Keratinocyte (primary cell): ENCODE measurements around the gene PDE11A. TPM values are rescaled to one million over a fixed set of nuclear protein-coding genes. Genes with fewer than 3 reads are reported as not detected.

Experiments
- DNase-seq: peaks from one replicate; pipeline ENCODE4 v3.0.0-alpha.2; 2011; ENCODE audit warnings: low read depth, missing footprints, low spot score
- FAIRE-seq: peaks from 2 replicates; lab custom pipeline; 2011; peaks lifted over from hg19 to GRCh38; lab: Jason Lieb, UNC
- H2AFZ ChIP-seq: 2 replicates; pipeline ENCODE4 v1.6.0; 2012; ENCODE audit warnings: low read length, control low read depth, inconsistent platforms; ENCODE audit not compliant: control insufficient read depth
- H3K27ac ChIP-seq: 2 replicates; pipeline ENCODE4 v1.5.1; 2011; ENCODE audit warnings: low read length; ENCODE audit not compliant: control insufficient read depth, insufficient read depth
- H3K27me3 ChIP-seq: 3 replicates; pipeline ENCODE4 v1.6.0; 2011; ENCODE audit warnings: low read length; ENCODE audit not compliant: control insufficient read depth, insufficient read depth; ENCODE audit errors: extremely low read depth
- H3K36me3 ChIP-seq, 2 experiments: 2 replicates in 1 of 2; 3 replicates in 1 of 2; pipeline ENCODE4 v1.5.1; 2011; ENCODE audit warnings: low read length in 2 of 2, mild to moderate bottlenecking in 1 of 2; ENCODE audit not compliant: control insufficient read depth in 2 of 2, insufficient read depth in 2 of 2; ENCODE audit errors: extremely low read depth in 1 of 2
- H3K4me1 ChIP-seq: 3 replicates; pipeline ENCODE4 v1.5.1; 2011; ENCODE audit warnings: low read length; ENCODE audit not compliant: control insufficient read depth, insufficient read depth; ENCODE audit errors: extremely low read depth
- H3K4me2 ChIP-seq: 3 replicates; pipeline ENCODE4 v1.6.0; 2011; ENCODE audit warnings: low read depth, low read length; ENCODE audit not compliant: control insufficient read depth, insufficient read depth; ENCODE audit errors: extremely low read depth
- H3K4me3 ChIP-seq, 3 experiments: fragments of 200-600 bp in 1 of 3; sonication (generic) in 1 of 3; 2 replicates in 2 of 3; 3 replicates in 1 of 3; pipeline ENCODE4 v1.5.1; 2011 to 2016; ENCODE audit warnings: low read length in 3 of 3, mild to moderate bottlenecking in 3 of 3, control low read depth in 2 of 3, inconsistent platforms in 1 of 3, low read depth in 1 of 3, mixed read lengths in 1 of 3, mixed run types in 1 of 3, moderate library complexity in 1 of 3; ENCODE audit not compliant: control insufficient read depth in 2 of 3, insufficient read depth in 2 of 3; ENCODE audit errors: extremely low read depth in 1 of 3
- H3K79me2 ChIP-seq: 2 replicates; pipeline ENCODE4 v1.6.0; 2012; ENCODE audit warnings: low read length; ENCODE audit not compliant: control insufficient read depth, insufficient read depth
- H3K9ac ChIP-seq: 3 replicates; pipeline ENCODE4 v1.6.0; 2011; ENCODE audit warnings: low read length; ENCODE audit not compliant: control insufficient read depth, insufficient read depth; ENCODE audit errors: extremely low read depth
- H3K9me1 ChIP-seq: 3 replicates; pipeline ENCODE4 v1.6.0; 2011; ENCODE audit warnings: low read length; ENCODE audit not compliant: control insufficient read depth, insufficient read depth; ENCODE audit errors: extremely low read depth
- H3K9me3 ChIP-seq: 2 replicates; pipeline ENCODE4 v1.5.1; 2012; ENCODE audit warnings: low read depth, low read length; ENCODE audit not compliant: control insufficient read depth
- H4K20me1 ChIP-seq: 3 replicates; pipeline ENCODE4 v1.6.0; 2011; ENCODE audit warnings: low read length; ENCODE audit not compliant: control insufficient read depth, insufficient read depth; ENCODE audit errors: extremely low read depth
- EZH2 ChIP-seq: IDR thresholded peaks from one replicate; pipeline ENCODE4 v1.6.1; 2012; ENCODE audit warnings: inconsistent platforms, mild to moderate bottlenecking, low read length, moderate library complexity
- dilution Hi-C: fragments of 300-500 bp; cut with MboI; formaldehyde crosslinking; loops from one replicate; pipeline ENCODE4 v1.7.0; 2020; ENCODE audit warnings: low sequenced_read_pairs; ENCODE audit not compliant: extremely low pct_ligation_motif_present
- polyA plus RNA-seq, 5 experiments: library from polyadenylated mRNA; depleted of rRNA in 3 of 5; stranded (reverse) in 3 of 5; stranded (forward) in 1 of 5; unstranded in 1 of 5; fragments of >200 nt; gene quantifications; 1 replicate in 1 of 5; 2 replicates in 3 of 5; 3 replicates in 1 of 5; pipeline versions ENCODE4 v1.2.1 to v1.2.3, GENCODE V29; 2011 to 2012; ENCODE audit warnings: missing spikeins in 2 of 5, low read depth in 1 of 5, low replicate concordance in 1 of 5
- TF ChIP-seq, protein P1 (sequence below), 3 experiments: IDR thresholded peaks in 1 of 3; conservative IDR thresholded peaks in 1 of 3; optimal IDR thresholded peaks in 1 of 3; 2 replicates in 2 of 3; 3 replicates in 1 of 3; pipeline versions ENCODE3 to v1.5.1; 2011; ENCODE audit warnings: low read length in 3 of 3, mild to moderate bottlenecking in 3 of 3, moderate library complexity in 2 of 3, control low read depth in 1 of 3, inconsistent platforms in 1 of 3; ENCODE audit not compliant: insufficient read depth in 2 of 3; ENCODE audit errors: extremely low read depth in 1 of 3

Gene PDE11A
- polyA plus RNA-seq, 1 donor (not counting 4 experiments of a cell fraction or from before 2014, with no cell fraction given): 0.01 TPM

DNA sequence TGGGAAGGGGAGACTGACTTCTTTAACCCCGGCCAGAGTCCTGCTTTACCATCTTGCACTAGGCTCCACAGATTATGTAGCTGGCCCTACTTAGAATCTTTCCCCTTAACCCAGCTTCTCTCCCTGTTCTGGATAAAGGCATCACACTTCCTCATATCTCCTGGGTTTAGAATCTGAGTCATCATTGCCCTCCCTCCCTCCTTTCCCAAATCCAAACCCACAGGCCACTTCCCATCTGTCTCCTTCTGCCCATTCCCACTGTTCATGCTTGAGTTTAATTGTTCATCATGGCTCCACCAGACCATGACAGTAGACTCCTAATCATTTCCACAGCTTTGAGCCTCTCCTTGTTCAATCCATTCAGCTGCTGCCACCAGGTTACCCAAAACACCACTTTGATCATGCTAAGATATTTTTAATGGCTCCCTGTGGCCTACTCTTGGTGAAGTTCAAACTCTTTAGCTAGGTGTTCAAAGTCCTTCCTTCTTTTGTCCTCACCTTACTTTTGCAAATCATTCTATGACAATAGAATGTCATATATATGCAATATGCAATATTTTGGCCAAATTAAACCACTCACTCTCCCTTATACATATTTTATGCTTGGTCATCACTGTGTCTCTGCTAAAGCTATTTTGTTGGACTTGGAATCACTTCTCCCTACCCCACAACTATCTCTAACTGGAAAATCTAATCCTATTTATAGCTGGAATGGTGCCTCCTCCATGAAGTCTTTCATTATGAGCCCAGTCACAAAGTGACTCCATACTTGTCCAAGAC lies 5.5 kb downstream of the PDE11A start:
- Histone ChIP-seq H3K36me3 (no peaks in the 10 kb centered on the region), H4K20me1 (no peaks in the 10 kb centered on the region), H2AFZ (no peak overlapping the region), H3K27ac (no peak overlapping the region), H3K4me1 (no peaks in the 10 kb centered on the region), H3K9ac (no peak overlapping the region), H3K27me3 (no peaks in the 10 kb centered on the region), H3K4me3 (no peak overlapping the region), H3K4me2 (no peak overlapping the region), H3K9me3 (no peaks in the 10 kb centered on the region), H3K9me1 (no peaks in the 10 kb centered on the region), H3K79me2 (no peaks in the 10 kb centered on the region)
- no peak for DNase-seq
- FAIRE-seq: peak; percentile 26
- no peak for TF ChIP-seq EZH2
- TF ChIP-seq, protein P1, sequence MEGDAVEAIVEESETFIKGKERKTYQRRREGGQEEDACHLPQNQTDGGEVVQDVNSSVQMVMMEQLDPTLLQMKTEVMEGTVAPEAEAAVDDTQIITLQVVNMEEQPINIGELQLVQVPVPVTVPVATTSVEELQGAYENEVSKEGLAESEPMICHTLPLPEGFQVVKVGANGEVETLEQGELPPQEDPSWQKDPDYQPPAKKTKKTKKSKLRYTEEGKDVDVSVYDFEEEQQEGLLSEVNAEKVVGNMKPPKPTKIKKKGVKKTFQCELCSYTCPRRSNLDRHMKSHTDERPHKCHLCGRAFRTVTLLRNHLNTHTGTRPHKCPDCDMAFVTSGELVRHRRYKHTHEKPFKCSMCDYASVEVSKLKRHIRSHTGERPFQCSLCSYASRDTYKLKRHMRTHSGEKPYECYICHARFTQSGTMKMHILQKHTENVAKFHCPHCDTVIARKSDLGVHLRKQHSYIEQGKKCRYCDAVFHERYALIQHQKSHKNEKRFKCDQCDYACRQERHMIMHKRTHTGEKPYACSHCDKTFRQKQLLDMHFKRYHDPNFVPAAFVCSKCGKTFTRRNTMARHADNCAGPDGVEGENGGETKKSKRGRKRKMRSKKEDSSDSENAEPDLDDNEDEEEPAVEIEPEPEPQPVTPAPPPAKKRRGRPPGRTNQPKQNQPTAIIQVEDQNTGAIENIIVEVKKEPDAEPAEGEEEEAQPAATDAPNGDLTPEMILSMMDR (optimal IDR thresholded peaks at IDR 0.05 in 1 of 3, IDR thresholded peaks at IDR 0.05 in 1 of 3, conservative IDR thresholded peaks at IDR 0.05 in 1 of 3; ENCODE audit: extremely low read depth in 1 of 3, insufficient read depth in 2 of 3, low read length in 3 of 3): no peak
- dilution Hi-C loops: no loop called here

DNA sequence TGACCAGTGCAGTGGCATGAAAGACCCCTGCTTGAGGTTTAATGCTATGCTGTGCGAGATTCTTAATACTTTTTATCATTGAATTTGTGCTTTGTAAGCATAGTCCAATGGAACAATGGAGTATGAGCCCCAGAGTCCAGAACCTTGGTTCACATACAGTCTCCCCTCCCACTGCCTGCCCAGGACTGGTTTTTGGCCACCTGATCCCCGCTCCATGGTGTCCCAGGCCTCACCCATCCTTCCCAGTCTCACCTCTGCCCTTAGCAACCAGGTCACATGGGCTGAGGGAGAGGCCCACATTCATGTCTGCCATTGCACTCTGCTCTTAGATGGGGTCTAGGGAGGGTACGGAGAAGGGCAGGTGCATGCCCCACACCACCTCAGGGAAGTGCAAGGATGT lies 6.3 kb downstream of the PDE11A start:
- Histone ChIP-seq H3K27ac (no peak overlapping the region), H3K4me3 (no peak overlapping the region), H3K79me2 (no peaks in the 10 kb centered on the region), H3K4me1 (no peaks in the 10 kb centered on the region), H3K36me3 (no peaks in the 10 kb centered on the region), H4K20me1 (no peaks in the 10 kb centered on the region), H3K4me2 (no peak overlapping the region), H3K9me3 (no peaks in the 10 kb centered on the region), H2AFZ (no peak overlapping the region), H3K27me3 (no peaks in the 10 kb centered on the region), H3K9me1 (no peaks in the 10 kb centered on the region), H3K9ac (no peak overlapping the region)
- no peak for DNase-seq
- FAIRE-seq: no peak
- TF ChIP-seq, protein P1 (optimal IDR thresholded peaks at IDR 0.05 in 1 of 3, IDR thresholded peaks at IDR 0.05 in 1 of 3, conservative IDR thresholded peaks at IDR 0.05 in 1 of 3; ENCODE audit: extremely low read depth in 1 of 3, insufficient read depth in 2 of 3, low read length in 3 of 3): no peak
- TF ChIP-seq EZH2: no peak
- dilution Hi-C loops: no loop called here
